SW 1271 (cell line): Measurements from ENCODE around the gene PDE6A.

Source experiments
- DNase-seq, 2 experiments: peaks; one replicate each; lab custom pipeline; 2025; lab: John Stamatoyannopoulos, UW

PDE6A gene

GRCh38 chr5:149944666-149945065 lies at the start of gene PDE6A:
TSS of gene PDE6A (minus strand) at chr5:149944793. CDS start at chr5:149944673, 120 bp downstream.
- DNase-seq = no peak

DNA sequence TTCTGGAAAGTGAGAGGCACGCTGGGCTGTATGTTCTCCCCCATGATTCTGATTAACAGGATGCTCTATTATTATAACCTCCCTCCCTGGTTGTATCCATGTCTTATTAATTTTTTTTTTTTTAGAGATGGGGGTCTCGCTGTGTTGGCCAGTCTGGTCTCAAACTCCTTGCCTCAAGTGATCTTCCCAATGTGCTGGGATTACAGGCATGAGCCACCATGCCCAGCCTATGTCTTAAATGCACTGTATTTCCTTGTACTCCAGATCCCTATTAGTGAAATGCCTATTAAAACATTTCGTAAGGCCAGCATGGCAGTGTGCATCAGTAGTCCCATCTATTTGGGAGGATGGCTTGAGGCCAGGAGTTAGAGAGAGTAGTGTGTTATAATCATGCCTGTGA lies 48.9 kb upstream of the PDE6A start:
- DNase-seq = no peak

DNA sequence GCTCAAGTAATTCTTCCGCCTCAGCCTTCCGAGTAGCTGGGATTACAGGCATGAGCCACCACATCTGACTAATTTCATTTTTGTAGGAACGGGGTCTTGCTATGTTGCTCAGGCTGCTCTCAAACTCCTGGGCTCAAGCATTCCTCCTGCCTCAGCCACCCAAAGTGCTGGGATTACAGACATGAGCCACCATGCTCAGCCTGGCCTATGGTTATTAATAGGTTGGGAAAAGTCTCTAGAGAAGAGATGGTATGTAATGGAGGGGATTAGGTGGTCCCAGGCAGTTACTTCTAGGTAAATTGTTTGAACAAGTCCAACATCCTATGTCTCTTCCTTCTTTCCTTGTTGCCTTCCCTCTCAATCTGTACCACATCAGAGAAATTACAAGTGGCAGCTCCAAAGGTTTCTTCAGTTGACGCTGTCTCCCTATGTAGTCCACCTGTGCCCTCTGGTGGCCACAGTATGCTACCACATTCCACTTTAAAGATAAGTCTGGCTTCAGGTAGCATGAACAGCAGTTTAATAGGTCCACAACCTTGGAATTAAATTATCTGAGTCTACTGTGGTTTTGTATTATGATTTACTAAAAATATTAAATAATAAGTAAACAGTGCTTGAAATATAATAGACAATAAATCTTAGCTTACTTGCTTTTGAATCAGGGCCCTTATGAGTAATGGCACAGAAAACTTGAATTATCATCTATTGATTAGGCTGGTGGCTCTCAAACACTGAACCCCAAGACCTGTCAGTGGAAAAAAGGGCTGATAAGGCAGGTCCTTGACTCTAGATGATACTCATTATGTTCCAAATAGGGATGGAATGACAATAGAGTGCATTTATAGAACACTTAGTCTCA lies 46.2 kb upstream of the PDE6A start:
- peak; percentile 28 to 81 for DNase-seq

- no peak for DNase-seq
These were observed 43.5 kb upstream of the PDE6A start for GRCh38 chr5:149988126-149988525.

- DNase-seq = no peak
These were observed 37.9 kb upstream of the PDE6A start for GRCh38 chr5:149982505-149982904.

DNA sequence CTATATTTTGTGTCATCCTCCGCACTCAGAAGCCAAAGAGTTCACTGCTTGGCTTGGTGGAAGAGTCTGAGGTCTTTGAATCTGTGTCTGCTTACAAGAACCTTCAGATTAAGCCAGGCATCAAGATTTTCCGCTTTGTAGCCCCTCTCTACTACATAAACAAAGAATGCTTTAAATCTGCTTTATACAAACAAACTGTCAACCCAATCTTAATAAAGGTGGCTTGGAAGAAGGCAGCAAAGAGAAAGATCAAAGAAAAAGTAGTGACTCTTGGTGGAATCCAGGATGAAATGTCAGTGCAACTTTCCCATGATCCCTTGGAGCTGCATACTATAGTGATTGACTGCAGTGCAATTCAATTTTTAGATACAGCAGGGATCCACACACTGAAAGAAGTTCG lies 36.6 kb upstream of the PDE6A start:
- DNase-seq = no peak

GRCh38 chr5:149979896-149980295 lies 35.3 kb upstream of the PDE6A start:
- no peak for DNase-seq

- DNase-seq = no peak
These were observed 30.8 kb upstream of the PDE6A start for GRCh38 chr5:149975409-149975808.

- DNase-seq = no peak
These were observed 24.8 kb upstream of the PDE6A start for GRCh38 chr5:149969181-149969930.

GRCh38 chr5:149966946-149967345 lies 22.4 kb upstream of the PDE6A start:
- DNase-seq = no peak

DNA sequence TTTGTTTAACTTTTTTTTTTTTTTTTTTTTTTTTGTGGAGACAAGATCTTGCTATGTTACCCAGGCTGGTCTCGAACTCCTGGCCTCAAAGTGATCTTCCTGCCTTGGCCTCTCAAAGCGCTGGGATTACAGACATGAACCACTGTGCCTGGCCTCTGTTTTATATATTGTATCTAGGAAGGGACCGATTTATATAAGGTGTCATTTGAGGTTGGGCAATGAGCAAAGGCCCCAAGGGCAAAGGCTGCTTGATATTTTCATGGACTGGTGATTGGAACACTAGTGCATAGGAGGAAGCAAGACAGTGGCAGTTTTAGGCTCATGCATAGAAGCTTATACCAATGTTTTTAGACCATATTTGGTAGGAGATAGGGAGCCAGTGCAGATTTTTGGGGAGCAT lies 19.1 kb upstream of the PDE6A start:
- DNase-seq = no peak

DNA sequence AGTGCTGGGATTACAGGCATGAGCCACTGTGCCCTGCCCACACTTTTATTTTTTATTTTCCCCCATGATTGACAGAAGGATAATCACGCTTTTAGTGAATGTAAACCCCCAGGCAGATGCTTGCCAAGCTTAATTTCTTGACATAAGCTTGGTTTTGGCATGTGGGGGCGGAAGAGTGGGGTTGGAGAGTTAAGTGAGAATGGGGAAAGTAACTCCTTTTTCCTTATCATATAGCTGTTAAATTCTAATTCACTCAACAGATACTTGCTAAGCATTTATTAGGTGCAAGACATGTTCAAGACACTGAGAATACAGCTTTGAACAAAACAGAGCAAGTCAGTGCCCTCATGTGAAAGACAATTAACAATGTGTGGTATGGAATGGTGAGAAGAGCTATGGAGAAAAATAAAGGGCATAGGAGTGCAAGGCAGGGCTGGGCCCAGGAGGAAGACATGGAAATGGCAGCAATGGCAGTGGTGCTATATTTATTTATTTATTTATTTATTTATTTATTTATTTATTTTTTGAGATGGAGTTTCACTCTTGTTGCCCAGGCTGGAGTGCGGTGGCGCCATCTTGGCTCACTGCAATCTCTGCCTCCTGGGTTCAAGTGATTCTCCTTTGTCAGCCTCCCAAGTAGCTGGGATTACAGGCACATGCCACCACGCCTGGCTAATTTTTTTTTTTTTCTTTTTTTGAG lies 18.2 kb upstream of the PDE6A start:
- no peak for DNase-seq

- peak in 1 of 2 experiments; percentile 66 for DNase-seq
These were observed 17.4 kb upstream of the PDE6A start for GRCh38 chr5:149961957-149962409.

- no peak for DNase-seq
These were observed 16.6 kb upstream of the PDE6A start for GRCh38 chr5:149961186-149961685.

DNA sequence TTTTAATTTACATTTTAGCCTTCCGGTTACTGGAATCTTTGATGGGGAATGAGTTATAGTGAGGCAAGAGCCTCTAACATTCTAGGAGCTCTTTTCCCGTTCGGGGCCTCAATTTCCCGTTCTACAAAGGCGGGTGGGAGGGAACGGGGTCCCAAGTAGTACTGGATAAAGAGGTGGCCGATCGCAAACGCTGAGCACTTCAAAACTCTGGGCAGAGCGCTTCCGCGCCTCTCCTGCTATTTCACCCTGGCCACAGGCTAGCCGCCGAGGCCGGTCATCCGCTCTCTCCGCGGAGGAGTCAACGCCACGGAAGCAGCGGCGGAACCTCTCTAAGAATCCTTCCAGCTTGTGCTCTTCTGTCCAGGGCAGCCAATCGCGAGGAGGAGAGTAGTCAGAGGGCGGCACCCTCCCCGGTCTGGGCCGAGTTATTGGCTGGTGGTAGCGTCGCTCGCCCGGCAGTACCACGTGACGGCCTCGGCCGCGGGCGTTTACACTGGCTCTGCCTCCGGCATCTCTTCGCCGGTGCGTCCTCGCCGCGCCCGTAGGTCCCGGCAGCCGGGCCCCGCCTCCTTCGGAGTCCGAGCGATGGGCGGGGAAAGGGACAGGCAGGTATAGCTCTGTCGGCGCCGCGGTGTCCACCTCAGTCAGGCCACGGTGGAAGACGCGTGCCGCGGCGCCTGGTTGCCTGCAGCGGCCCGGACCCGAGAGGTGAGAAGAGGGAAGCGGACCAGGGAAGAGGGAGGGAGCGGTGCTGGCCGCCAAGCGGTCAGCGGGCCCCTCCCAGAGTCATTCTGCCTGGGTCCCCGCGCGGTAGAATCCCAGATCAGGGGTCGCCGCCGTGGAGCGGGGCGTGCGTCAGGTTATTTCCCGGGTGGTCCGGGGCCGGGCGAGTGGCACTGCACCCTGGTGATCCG lies 15.9 kb upstream of the PDE6A start, which contains the start of gene SLC26A2:
TSS of gene SLC26A2 (plus strand) at position 487 of the 914 bp plus-strand sequence. CDS start 16,895 bp downstream, outside the sequence.
- peak; percentile 96 to 99 for DNase-seq

GRCh38 chr5:149959406-149960236 lies 15.0 kb upstream of the PDE6A start:
- peak; percentile 82 to 90 for DNase-seq

DNA sequence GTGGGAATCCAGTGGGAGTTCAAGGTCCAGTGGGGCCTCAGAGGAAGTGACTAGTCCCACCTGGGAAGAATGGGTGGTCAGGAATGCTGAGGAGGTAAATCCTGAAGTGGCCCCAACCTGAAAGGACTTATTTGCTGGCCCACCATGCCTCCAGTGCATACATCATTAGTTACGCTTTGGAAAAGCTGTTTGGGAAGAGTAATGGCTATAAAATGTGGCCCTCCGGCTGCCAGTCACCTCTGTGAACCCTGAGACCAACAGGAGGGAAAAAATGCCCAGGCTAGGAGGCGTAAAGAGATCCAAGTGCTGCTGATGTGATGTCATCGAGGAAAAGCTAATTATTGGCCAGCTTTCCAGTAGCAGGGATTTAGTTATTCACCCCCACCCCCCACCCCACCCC lies 13.3 kb upstream of the PDE6A start:
- DNase-seq = no peak

GRCh38 chr5:149956685-149957084 lies 12.1 kb upstream of the PDE6A start:
- DNase-seq = no peak

GRCh38 chr5:149954798-149955197 lies 10.2 kb upstream of the PDE6A start:
- DNase-seq = no peak
